ENCODE data around the gene ANGPTL4. TPM values are rescaled to one million over a fixed set of nuclear protein-coding genes. Genes with fewer than 3 reads are reported as not detected.
"Not testable (repeated sequence)": the region's sequence is repeated elsewhere in the genome, so short reads cannot be mapped to it uniquely, and the experiment has no call there.

Gene ANGPTL4
- total RNA-seq, 2 donors from 2014 or later: 29.9 to 99.1 TPM

GRCh38 chr19:8404391-8405151 is 40.6 kb downstream of the ANGPTL4 start:
- H3K4me1 ChIP-seq (ENCODE audit: control insufficient read depth in 1 of 2, low read depth in 2 of 2): no peaks in the 10 kb centered on the region
- H3K27ac ChIP-seq: no peak overlapping the region
- H3K4me3 ChIP-seq: no peak overlapping the region
- no peaks in the 10 kb centered on the region for H3K27me3 ChIP-seq (replicated peaks; ENCODE audit: insufficient read depth)
- TF ChIP-seq CTCF (IDR thresholded peaks at IDR 0.05): no peak
- ATAC-seq (ENCODE audit: insufficient number of reproducible peaks, low FRiP score, low read depth) (no peak), DNase-seq (ENCODE audit: low spot score) (no peak)
- H3K9me3 ChIP-seq: no peaks in the 10 kb centered on the region
- peaks cover 44% of the 10 kb centered on the region for H3K36me3 ChIP-seq

DNA sequence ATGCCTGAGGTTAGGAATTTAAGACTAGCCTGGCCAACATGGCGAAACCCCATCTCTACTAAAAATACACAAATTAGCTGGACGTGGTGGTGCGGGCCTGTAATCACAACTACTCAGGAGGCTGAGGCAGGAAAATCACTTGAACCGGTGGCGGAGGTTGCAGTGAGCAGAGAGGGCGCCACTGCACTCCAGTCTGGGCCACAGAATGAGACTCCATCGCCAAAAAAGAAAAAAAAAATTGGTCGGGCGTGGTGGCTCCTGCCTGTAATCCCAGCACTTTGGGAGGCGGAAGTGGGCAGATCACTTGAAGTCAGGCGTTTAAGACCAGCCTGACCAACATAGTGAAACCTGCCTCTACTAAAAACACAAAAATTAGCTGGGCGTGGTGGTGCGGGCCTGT is 46.8 kb downstream of the ANGPTL4 start:
- H3K9me3 ChIP-seq; DNase-seq (ENCODE audit: low spot score); H3K4me3 ChIP-seq; ATAC-seq (ENCODE audit: insufficient number of reproducible peaks, low FRiP score, low read depth); H3K27me3 ChIP-seq (replicated peaks; ENCODE audit: insufficient read depth); H3K36me3 ChIP-seq; H3K27ac ChIP-seq: not testable (repeated sequence)
- H3K4me1 ChIP-seq (ENCODE audit: control insufficient read depth in 1 of 2, low read depth in 2 of 2): peaks cover 0 to 10% of the 10 kb centered on the region in 2 donors

DNA sequence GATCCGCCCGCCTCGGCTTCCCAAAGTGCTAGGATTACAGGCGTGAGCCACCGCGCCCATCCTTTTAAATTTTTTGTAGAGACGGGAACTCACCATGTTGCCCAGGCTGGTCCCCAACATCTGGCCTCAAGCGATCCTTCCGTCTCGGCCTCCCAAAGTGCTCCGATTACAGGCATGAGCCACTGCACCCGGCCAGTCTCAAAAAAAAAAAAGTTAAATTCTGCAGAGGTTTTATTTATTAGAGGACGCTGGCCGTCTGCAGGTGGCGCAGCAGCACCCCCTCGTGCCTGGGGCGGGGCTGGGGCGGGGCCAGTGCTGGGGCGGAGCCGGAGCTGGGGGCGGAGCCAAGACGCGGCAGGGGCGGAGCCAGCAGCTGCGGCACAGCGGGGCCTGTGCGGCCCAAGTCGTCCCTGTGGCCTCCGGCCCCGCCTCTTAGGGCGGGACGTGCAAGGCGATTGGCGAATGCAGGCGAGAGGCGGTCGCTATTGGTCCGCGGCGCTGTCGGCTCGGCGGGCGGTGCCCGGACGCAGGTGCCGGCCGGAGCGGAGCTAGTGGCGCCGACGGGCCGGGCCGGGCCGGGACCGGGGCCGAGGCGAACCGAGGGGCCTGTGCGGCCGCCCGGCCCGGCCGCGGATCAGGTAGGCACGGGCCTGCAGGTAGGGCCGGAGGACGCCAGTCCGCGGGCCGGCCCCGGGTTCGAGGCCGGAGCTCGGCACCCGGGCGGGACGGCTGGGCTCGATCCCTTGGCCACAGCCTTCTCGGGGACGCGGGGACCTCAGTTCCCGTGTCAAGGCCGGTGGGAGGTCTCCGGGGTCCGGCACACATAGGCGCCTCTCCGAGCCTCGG is 49.1 kb downstream of the ANGPTL4 start, which contains the start of gene MARCHF2:
Gene MARCHF2 (plus strand): TSS at position 523 of the 846 bp plus-strand sequence. CDS start 8,536 bp downstream, outside the sequence.
- Histone ChIP-seq H3K4me1 (ENCODE audit: control insufficient read depth in 1 of 2, low read depth in 2 of 2) (peaks cover 0 to 10% of the 10 kb centered on the region in 2 donors), H3K36me3 (no peaks in the 10 kb centered on the region), H3K4me3 (peak within 1 kb of the TSS; percentile 79), H3K27ac (peak within 1 kb of the TSS in 1 of 2 donors; percentile 54), H3K9me3 (no peaks in the 10 kb centered on the region), H3K27me3 (replicated peaks; ENCODE audit: insufficient read depth) (no peaks in the 10 kb centered on the region)
- DNase-seq (ENCODE audit: low spot score) (peak; percentile 80), ATAC-seq (ENCODE audit: insufficient number of reproducible peaks, low FRiP score, low read depth) (peak; percentile 95)
- TF ChIP-seq CTCF (IDR thresholded peaks at IDR 0.05): peak; percentile 77

GRCh38 chr19:8413629-8413995 is 49.7 kb downstream of the ANGPTL4 start:
- Histone ChIP-seq H3K4me3 (peak overlapping the region; percentile 79), H3K36me3 (peaks cover under 1% of the 10 kb centered on the region), H3K9me3 (no peaks in the 10 kb centered on the region), H3K27ac (peak overlapping the region in 1 of 2 donors; percentile 54), H3K4me1 (ENCODE audit: control insufficient read depth in 1 of 2, low read depth in 2 of 2) (peaks cover 0 to 10% of the 10 kb centered on the region in 2 donors), H3K27me3 (replicated peaks; ENCODE audit: insufficient read depth) (no peaks in the 10 kb centered on the region)
- TF ChIP-seq CTCF (IDR thresholded peaks at IDR 0.05): no peak
- DNase-seq (ENCODE audit: low spot score): no peak
- ATAC-seq (ENCODE audit: insufficient number of reproducible peaks, low FRiP score, low read depth): no peak

GRCh38 chr19:8416796-8417195 is 52.8 kb downstream of the ANGPTL4 start:
- H3K27me3 ChIP-seq (replicated peaks; ENCODE audit: insufficient read depth): no peaks in the 10 kb centered on the region
- peaks cover 7% of the 10 kb centered on the region for H3K36me3 ChIP-seq
- no peaks in the 10 kb centered on the region for H3K9me3 ChIP-seq
- no peak for ATAC-seq (ENCODE audit: insufficient number of reproducible peaks, low FRiP score, low read depth)
- H3K4me3 ChIP-seq: no peak overlapping the region
- H3K4me1 ChIP-seq (ENCODE audit: control insufficient read depth in 1 of 2, low read depth in 2 of 2): peaks cover 0 to 10% of the 10 kb centered on the region in 2 donors
- no peak for TF ChIP-seq CTCF (IDR thresholded peaks at IDR 0.05)
- H3K27ac ChIP-seq: no peak overlapping the region
- no peak for DNase-seq (ENCODE audit: low spot score)
